ENCODE data around the gene RTP1.

DNA sequence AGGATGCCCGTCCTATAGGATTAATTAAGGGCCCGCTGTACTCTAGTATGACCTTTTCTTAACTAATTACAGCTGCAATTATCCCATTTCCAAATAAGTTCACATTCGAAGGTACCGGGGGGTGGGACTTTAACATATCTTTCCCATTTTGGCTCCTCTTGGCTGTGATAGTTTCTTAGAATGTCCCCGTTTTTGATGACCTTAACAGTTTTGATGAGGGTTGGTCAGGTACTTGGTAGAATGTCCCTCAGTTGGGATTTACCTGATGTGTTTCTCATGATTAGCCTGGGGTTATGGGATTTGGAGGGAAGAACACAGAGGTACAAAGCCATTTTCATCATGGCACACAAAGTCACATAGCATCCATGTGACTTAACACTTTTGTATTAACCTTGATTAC, 18.2 kb downstream of the RTP1 start:
- TF ChIP-seq, protein P1, sequence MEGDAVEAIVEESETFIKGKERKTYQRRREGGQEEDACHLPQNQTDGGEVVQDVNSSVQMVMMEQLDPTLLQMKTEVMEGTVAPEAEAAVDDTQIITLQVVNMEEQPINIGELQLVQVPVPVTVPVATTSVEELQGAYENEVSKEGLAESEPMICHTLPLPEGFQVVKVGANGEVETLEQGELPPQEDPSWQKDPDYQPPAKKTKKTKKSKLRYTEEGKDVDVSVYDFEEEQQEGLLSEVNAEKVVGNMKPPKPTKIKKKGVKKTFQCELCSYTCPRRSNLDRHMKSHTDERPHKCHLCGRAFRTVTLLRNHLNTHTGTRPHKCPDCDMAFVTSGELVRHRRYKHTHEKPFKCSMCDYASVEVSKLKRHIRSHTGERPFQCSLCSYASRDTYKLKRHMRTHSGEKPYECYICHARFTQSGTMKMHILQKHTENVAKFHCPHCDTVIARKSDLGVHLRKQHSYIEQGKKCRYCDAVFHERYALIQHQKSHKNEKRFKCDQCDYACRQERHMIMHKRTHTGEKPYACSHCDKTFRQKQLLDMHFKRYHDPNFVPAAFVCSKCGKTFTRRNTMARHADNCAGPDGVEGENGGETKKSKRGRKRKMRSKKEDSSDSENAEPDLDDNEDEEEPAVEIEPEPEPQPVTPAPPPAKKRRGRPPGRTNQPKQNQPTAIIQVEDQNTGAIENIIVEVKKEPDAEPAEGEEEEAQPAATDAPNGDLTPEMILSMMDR (IDR thresholded peaks at IDR 0.05), result no peak
- no peak for TF ChIP-seq POLR2A (IDR thresholded peaks at IDR 0.05)
